Measurements from ENCODE around the gene HIP1. TPM values are rescaled to one million over a fixed set of nuclear protein-coding genes. Genes with fewer than 3 reads are reported as not detected.
A peak's percentile ranks its signal among the peaks of the same experiment; 100 is the strongest.

HIP1 gene
- total and polyA plus RNA-seq, 2 of the 4 experiments (the other 2 are of a cell fraction) = 6.8 to 10.0 TPM

DNA sequence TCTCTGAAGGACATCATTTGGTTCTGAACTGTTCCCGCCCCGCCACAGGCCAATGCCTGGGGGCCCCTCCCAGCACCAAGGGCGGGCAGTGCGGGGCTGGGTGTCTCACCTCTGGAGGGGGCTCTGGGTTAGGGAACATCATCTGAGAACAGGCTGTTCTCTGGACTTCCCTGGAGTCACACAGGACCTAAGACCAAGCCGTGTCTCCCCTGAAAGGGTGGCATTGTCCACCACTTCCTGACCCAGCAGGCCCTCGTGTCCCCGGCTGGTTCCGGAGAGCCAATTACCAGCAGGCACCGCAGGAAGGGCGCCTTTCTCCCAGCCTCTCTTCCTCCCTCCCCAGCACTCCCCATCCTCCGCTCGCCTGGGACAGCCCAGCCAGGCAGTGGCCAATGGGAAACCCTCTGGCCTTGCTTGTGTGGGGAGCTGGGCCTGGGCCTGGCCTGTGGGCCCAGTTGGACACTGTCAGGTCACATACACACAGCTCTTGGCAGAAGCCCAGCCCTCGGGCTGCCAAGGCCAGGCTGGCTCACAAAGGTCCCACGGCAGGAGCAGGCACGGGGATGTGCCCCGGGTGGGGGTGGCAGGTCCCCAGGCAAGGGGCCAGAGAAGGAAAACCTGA, 127.1 kb downstream of the HIP1 start:
- POLR2A ChIA-PET (ENCODE audit: unreplicated experiment) = no interaction called here
- 61% methylated on average over 7 of the region's 16 CpGs; no CpG with 5 or more reads in 1 of the 2 experiments for WGBS, 2 experiments (ENCODE audit: extremely low coverage in 2 of 2, insufficient read length in 1 of 2)

More for the DNA sequence above, 127.1 kb downstream of the HIP1 start:
- in situ Hi-C loops (cut with MboI; ENCODE audit: low sequenced_read_pairs) (no loop called here), dilution Hi-C loops (cut with HindIII; ENCODE audit: low sequenced_read_pairs, unreplicated experiment) (no loop called here), intact Hi-C loops (cut with micrococcal nuclease) (no loop called here)
- H3K4me2 ChIP-seq (ENCODE audit: low read depth, low read length) = no peak overlapping the region
- H3K79me1 ChIP-seq (ENCODE audit: low read depth in 1 of 2, low read length in 2 of 2) = peaks cover 2 to 24% of the 10 kb centered on the region in 2 experiments; a peak in 3 of 4 replicates
- H2BK120ac ChIP-seq (ENCODE audit: low read depth, low read length) = no peak overlapping the region
- no peak overlapping the region for H4K91ac ChIP-seq (ENCODE audit: insufficient read depth, low read depth, low read length)
- no peak overlapping the region for H3K56ac ChIP-seq (ENCODE audit: extremely low read depth, insufficient read depth, low read length)
- H2AK9ac ChIP-seq (replicated peaks; ENCODE audit: low read depth, low read length, poor library complexity) = peak overlapping the region; percentile 50
- DNase-seq = no peak
- H3K4me3 ChIP-seq (ENCODE audit: insufficient read depth, low read depth, low read length) = no peak overlapping the region
- H3K23ac ChIP-seq (ENCODE audit: low read depth, low read length) = no peak overlapping the region
- H2AK5ac ChIP-seq (ENCODE audit: low read depth, low read length) = no peak overlapping the region
- TF ChIP-seq BHLHE40 (IDR thresholded peaks at IDR 0.05; ENCODE audit: low read depth, low read length) (no peak), MAFK (IDR thresholded peaks at IDR 0.05; ENCODE audit: low read depth, low read length) (no peak), FOS (IDR thresholded peaks at IDR 0.05; ENCODE audit: low read depth, low read length) (no peak), NFE2L2 (IDR thresholded peaks at IDR 0.05; ENCODE audit: low read depth, low read length) (no peak), MAZ (IDR thresholded peaks at IDR 0.05; ENCODE audit: borderline replicate concordance, low read depth, low read length) (no peak), RCOR1 (IDR thresholded peaks at IDR 0.05; ENCODE audit: insufficient replicate concordance, low read length) (no peak), CEBPB (IDR thresholded peaks at IDR 0.05; ENCODE audit: low read depth, low read length) (no peak), POLR2A (IDR thresholded peaks at IDR 0.05; ENCODE audit: low read depth, low read length) (no peak), RFX5 (IDR thresholded peaks at IDR 0.05; ENCODE audit: low read depth, low read length) (no peak), SMC3 (IDR thresholded peaks at IDR 0.05; ENCODE audit: low read depth, low read length) (no peak), MXI1 (IDR thresholded peaks at IDR 0.05; ENCODE audit: borderline replicate concordance, low read depth, low read length) (no peak), CHD1 (IDR thresholded peaks at IDR 0.05; ENCODE audit: low read depth, low read length) (no peak), RAD21 (IDR thresholded peaks at IDR 0.05; ENCODE audit: low read length) (no peak)
- TF ChIP-seq, protein P1, sequence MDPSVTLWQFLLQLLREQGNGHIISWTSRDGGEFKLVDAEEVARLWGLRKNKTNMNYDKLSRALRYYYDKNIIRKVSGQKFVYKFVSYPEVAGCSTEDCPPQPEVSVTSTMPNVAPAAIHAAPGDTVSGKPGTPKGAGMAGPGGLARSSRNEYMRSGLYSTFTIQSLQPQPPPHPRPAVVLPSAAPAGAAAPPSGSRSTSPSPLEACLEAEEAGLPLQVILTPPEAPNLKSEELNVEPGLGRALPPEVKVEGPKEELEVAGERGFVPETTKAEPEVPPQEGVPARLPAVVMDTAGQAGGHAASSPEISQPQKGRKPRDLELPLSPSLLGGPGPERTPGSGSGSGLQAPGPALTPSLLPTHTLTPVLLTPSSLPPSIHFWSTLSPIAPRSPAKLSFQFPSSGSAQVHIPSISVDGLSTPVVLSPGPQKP (IDR thresholded peaks at IDR 0.05; ENCODE audit: borderline replicate concordance, low read depth, low read length) = no peak
- TF ChIP-seq, protein P2, sequence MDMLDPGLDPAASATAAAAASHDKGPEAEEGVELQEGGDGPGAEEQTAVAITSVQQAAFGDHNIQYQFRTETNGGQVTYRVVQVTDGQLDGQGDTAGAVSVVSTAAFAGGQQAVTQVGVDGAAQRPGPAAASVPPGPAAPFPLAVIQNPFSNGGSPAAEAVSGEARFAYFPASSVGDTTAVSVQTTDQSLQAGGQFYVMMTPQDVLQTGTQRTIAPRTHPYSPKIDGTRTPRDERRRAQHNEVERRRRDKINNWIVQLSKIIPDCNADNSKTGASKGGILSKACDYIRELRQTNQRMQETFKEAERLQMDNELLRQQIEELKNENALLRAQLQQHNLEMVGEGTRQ (IDR thresholded peaks at IDR 0.05; ENCODE audit: low read depth, low read length) = no peak
- TF ChIP-seq, protein P3, sequence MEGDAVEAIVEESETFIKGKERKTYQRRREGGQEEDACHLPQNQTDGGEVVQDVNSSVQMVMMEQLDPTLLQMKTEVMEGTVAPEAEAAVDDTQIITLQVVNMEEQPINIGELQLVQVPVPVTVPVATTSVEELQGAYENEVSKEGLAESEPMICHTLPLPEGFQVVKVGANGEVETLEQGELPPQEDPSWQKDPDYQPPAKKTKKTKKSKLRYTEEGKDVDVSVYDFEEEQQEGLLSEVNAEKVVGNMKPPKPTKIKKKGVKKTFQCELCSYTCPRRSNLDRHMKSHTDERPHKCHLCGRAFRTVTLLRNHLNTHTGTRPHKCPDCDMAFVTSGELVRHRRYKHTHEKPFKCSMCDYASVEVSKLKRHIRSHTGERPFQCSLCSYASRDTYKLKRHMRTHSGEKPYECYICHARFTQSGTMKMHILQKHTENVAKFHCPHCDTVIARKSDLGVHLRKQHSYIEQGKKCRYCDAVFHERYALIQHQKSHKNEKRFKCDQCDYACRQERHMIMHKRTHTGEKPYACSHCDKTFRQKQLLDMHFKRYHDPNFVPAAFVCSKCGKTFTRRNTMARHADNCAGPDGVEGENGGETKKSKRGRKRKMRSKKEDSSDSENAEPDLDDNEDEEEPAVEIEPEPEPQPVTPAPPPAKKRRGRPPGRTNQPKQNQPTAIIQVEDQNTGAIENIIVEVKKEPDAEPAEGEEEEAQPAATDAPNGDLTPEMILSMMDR (conservative IDR thresholded peaks at IDR 0.05; ENCODE audit: low read depth, low read length) = no peak
- no peak overlapping the region for H3K9ac ChIP-seq (ENCODE audit: low read depth, low read length)
- BruUV-seq (replicated peaks) = no TSS peak
- no peaks in the 10 kb centered on the region for H3K27me3 ChIP-seq (ENCODE audit: control insufficient read depth, insufficient read depth, low read length)
- H2AFZ ChIP-seq (replicated peaks; ENCODE audit: low read length, poor library complexity) = no peak overlapping the region
- no peak overlapping the region for H2BK5ac ChIP-seq (ENCODE audit: low read depth, low read length, poor library complexity, severe bottlenecking)
- no peak overlapping the region for H4K5ac ChIP-seq (ENCODE audit: low read depth, low read length)
- H3K9me3 ChIP-seq (ENCODE audit: control insufficient read depth, insufficient read depth, low read length) = no peaks in the 10 kb centered on the region
- H2BK20ac ChIP-seq (ENCODE audit: low read depth, low read length) = no peak overlapping the region
- no peak overlapping the region for H3K14ac ChIP-seq (replicated peaks; ENCODE audit: low read depth, low read length)
- H3K9me1 ChIP-seq (ENCODE audit: insufficient read depth, low read length) = 0 out of 2 replicates have a peak, but pooled peaks cover 5% of the 10 kb centered on the region
- no peak overlapping the region for H3K18ac ChIP-seq (ENCODE audit: low read depth, low read length)
- CTCF ChIA-PET = no interaction called here
- H4K8ac ChIP-seq (ENCODE audit: low read depth in 2 of 2, low read length in 2 of 2) = no peak overlapping the region
- ATAC-seq (ENCODE audit: low read depth) = peak; percentile 70
- no peaks in the 10 kb centered on the region for H3K36me3 ChIP-seq (ENCODE audit: control insufficient read depth, insufficient read depth, low read length)
- H3K4me1 ChIP-seq (ENCODE audit: control insufficient read depth, insufficient read depth, low read length) = 0 out of 2 replicates have a peak, but pooled peaks cover 2% of the 10 kb centered on the region
- H4K20me1 ChIP-seq (ENCODE audit: insufficient read depth, low read length) = no peaks in the 10 kb centered on the region; the same call in 1 of the 2 replicates
- no peak overlapping the region for H3K27ac ChIP-seq (ENCODE audit: insufficient read depth, low read length)
- no peak overlapping the region for H3K4ac ChIP-seq (ENCODE audit: low read depth, low read length)
- no peak overlapping the region for H2BK15ac ChIP-seq (ENCODE audit: low read depth, low read length)
